ENCODE measurements around the gene CHD9. TPM values are rescaled to one million over a fixed set of nuclear protein-coding genes. Genes with fewer than 3 reads are reported as not detected.

The CHD9 gene
- total RNA-seq, 1 donor from 2014 or later = 77.4 TPM

DNA sequence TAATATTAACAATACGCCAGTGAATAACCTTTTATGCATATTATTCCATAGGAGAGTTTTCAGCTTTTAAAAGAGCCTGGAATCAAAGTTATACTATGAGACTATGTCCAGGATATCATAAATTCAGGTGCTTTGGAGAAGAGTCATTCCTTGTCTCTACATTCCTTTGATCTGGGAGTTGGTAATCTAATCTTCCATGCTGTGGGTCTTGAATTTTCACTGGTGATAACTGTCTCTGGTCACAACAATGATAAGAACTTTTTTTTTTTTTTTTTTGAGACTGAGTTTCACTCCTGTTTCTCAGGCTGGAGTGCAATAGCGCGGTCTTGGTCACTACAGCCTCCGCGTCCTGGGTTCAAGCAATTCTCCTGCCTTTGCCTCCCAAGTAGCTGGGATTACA, 50.8 kb downstream of the CHD9 start:
- no peaks in the 10 kb centered on the region for H3K27me3 Mint-ChIP-seq (ENCODE audit: low read depth, unreplicated experiment)
- H3K9me3 ChIP-seq (ENCODE audit: insufficient read depth, low read depth, low read length) = no peaks in the 10 kb centered on the region
- peaks cover 7% of the 10 kb centered on the region for H3K4me1 ChIP-seq (ENCODE audit: insufficient read depth, low read length)
- no peaks in the 10 kb centered on the region for H3K27me3 ChIP-seq (ENCODE audit: insufficient read depth, low read length)
- peaks cover 5% of the 10 kb centered on the region for H3K36me3 Mint-ChIP-seq (ENCODE audit: low read depth, unreplicated experiment)
- DNase-seq (ENCODE audit: low read depth) (no peak), FAIRE-seq (no peak)
- no peak overlapping the region for H3K4me2 ChIP-seq (ENCODE audit: low read length)
- peaks cover 36% of the 10 kb centered on the region for H3K79me2 ChIP-seq (ENCODE audit: insufficient read depth, low read length)
- H3K4me1 Mint-ChIP-seq (ENCODE audit: low read depth, unreplicated experiment) = peaks cover 19% of the 10 kb centered on the region
- no peak overlapping the region for H3K4me3 Mint-ChIP-seq (ENCODE audit: unreplicated experiment)
- TF ChIP-seq EZH2 (IDR thresholded peaks at IDR 0.05; ENCODE audit: insufficient read depth, low read length) = no peak
- TF ChIP-seq, protein P1, sequence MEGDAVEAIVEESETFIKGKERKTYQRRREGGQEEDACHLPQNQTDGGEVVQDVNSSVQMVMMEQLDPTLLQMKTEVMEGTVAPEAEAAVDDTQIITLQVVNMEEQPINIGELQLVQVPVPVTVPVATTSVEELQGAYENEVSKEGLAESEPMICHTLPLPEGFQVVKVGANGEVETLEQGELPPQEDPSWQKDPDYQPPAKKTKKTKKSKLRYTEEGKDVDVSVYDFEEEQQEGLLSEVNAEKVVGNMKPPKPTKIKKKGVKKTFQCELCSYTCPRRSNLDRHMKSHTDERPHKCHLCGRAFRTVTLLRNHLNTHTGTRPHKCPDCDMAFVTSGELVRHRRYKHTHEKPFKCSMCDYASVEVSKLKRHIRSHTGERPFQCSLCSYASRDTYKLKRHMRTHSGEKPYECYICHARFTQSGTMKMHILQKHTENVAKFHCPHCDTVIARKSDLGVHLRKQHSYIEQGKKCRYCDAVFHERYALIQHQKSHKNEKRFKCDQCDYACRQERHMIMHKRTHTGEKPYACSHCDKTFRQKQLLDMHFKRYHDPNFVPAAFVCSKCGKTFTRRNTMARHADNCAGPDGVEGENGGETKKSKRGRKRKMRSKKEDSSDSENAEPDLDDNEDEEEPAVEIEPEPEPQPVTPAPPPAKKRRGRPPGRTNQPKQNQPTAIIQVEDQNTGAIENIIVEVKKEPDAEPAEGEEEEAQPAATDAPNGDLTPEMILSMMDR (IDR thresholded peaks at IDR 0.05; ENCODE audit: insufficient read depth, low read depth, low read length) = no peak
- H3K27ac ChIP-seq (ENCODE audit: low read depth, low read length) = no peak overlapping the region
- no peak overlapping the region for H3K27ac Mint-ChIP-seq (ENCODE audit: unreplicated experiment)
- H3K9me3 Mint-ChIP-seq (ENCODE audit: unreplicated experiment) = no peaks in the 10 kb centered on the region
- no peaks in the 10 kb centered on the region for H3K36me3 ChIP-seq (ENCODE audit: insufficient read depth, low read length)
- H3K4me3 ChIP-seq (ENCODE audit: insufficient read depth, low read depth, low read length) = no peak overlapping the region
- no peak overlapping the region for H2AFZ ChIP-seq (ENCODE audit: low read depth, low read length)
- no peak overlapping the region for H3K9ac ChIP-seq (ENCODE audit: low read length)
- H4K20me1 ChIP-seq (ENCODE audit: insufficient read depth, low read length) = peaks cover 3% of the 10 kb centered on the region

DNA sequence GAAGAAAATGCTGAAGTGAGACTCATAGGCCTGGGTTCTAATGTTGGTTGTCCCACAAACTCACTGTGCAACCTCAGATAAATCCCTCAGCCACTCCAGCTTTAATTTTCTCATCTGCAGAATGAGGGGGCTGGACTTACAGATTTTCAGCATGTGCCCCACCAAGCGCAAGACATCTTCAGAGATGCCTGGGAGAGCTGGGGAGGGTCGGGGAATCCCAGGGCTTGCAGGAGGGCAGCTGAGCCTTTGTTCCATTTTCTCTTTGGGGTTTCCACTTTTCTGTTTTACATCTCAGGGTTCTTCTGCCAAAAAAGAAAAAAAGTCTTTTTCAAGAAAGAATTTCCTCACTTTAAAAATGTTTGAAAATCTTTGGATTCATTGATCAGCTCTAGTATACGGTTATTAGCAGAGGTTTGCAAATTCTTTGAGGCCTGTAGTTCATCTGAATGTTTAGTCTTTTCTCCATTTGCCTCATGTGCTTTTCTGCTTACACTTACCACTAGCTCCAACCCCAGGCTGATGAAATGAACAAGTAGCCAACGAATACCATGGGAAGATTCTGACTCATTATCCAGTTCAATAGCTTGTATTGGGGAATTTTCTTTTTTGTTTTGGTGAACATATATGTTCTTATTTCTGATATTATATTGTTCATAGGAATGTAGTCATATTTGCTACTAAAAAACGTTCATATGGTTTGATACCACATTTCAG, 56.4 kb downstream of the CHD9 start:
- Histone ChIP-seq H3K4me1 (ENCODE audit: insufficient read depth, low read length) (no peaks in the 10 kb centered on the region), H3K4me3 (ENCODE audit: insufficient read depth, low read depth, low read length) (no peak overlapping the region), H4K20me1 (ENCODE audit: insufficient read depth, low read length) (peaks cover 11% of the 10 kb centered on the region), H3K27ac (ENCODE audit: low read depth, low read length) (no peak overlapping the region), H3K36me3 (ENCODE audit: insufficient read depth, low read length) (no peaks in the 10 kb centered on the region), H3K4me2 (ENCODE audit: low read length) (no peak overlapping the region), H3K27me3 (ENCODE audit: insufficient read depth, low read length) (no peaks in the 10 kb centered on the region), H3K9me3 (ENCODE audit: insufficient read depth, low read depth, low read length) (no peaks in the 10 kb centered on the region), H3K79me2 (ENCODE audit: insufficient read depth, low read length) (peaks cover 23% of the 10 kb centered on the region), H2AFZ (ENCODE audit: low read depth, low read length) (no peak overlapping the region), H3K9ac (ENCODE audit: low read length) (no peak overlapping the region)
- peak overlapping the region; percentile 72 for H3K27ac Mint-ChIP-seq (ENCODE audit: unreplicated experiment)
- peaks cover 2% of the 10 kb centered on the region for H3K36me3 Mint-ChIP-seq (ENCODE audit: low read depth, unreplicated experiment)
- no peak for TF ChIP-seq EZH2 (IDR thresholded peaks at IDR 0.05; ENCODE audit: insufficient read depth, low read length)
- no peak overlapping the region for H3K4me3 Mint-ChIP-seq (ENCODE audit: unreplicated experiment)
- no peaks in the 10 kb centered on the region for H3K27me3 Mint-ChIP-seq (ENCODE audit: low read depth, unreplicated experiment)
- no peaks in the 10 kb centered on the region for H3K9me3 Mint-ChIP-seq (ENCODE audit: unreplicated experiment)
- DNase-seq (ENCODE audit: low read depth) (no peak), FAIRE-seq (no peak)
- peaks cover 21% of the 10 kb centered on the region for H3K4me1 Mint-ChIP-seq (ENCODE audit: low read depth, unreplicated experiment)

DNA sequence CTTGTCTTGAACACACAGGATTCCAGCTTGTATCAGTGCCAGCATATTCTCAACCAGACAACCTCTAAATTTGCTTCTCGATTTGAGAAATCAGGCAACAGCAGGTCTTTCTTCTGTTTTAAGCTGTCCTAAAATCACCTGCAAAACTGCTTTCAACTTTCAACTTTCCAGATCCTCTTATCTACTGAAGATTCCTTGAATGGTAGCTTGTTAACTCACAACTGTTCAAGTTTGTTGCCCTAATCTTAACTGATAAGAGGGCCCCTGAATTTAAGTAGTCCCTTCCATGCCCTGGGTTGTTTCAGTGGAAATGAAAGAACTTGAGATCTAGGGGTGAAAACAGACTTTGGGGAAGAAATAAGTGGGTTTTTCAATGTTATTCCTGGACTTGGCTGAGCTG, 57.2 kb downstream of the CHD9 start:
- no peaks in the 10 kb centered on the region for H3K36me3 Mint-ChIP-seq (ENCODE audit: low read depth, unreplicated experiment)
- Histone ChIP-seq H3K4me2 (ENCODE audit: low read length) (no peak overlapping the region), H3K9ac (ENCODE audit: low read length) (no peak overlapping the region), H3K79me2 (ENCODE audit: insufficient read depth, low read length) (peaks cover 22% of the 10 kb centered on the region), H3K9me3 (ENCODE audit: insufficient read depth, low read depth, low read length) (no peaks in the 10 kb centered on the region), H3K4me3 (ENCODE audit: insufficient read depth, low read depth, low read length) (no peak overlapping the region), H4K20me1 (ENCODE audit: insufficient read depth, low read length) (peaks cover 11% of the 10 kb centered on the region), H3K36me3 (ENCODE audit: insufficient read depth, low read length) (no peaks in the 10 kb centered on the region), H2AFZ (ENCODE audit: low read depth, low read length) (no peak overlapping the region), H3K27me3 (ENCODE audit: insufficient read depth, low read length) (no peaks in the 10 kb centered on the region), H3K4me1 (ENCODE audit: insufficient read depth, low read length) (no peaks in the 10 kb centered on the region), H3K27ac (ENCODE audit: low read depth, low read length) (no peak overlapping the region)
- FAIRE-seq (no peak), DNase-seq (ENCODE audit: low read depth) (no peak)
- TF ChIP-seq, protein P1 (IDR thresholded peaks at IDR 0.05; ENCODE audit: insufficient read depth, low read depth, low read length) = no peak
- TF ChIP-seq EZH2 (IDR thresholded peaks at IDR 0.05; ENCODE audit: insufficient read depth, low read length) = no peak
- no peak overlapping the region for H3K4me3 Mint-ChIP-seq (ENCODE audit: unreplicated experiment)
- peaks cover 19% of the 10 kb centered on the region for H3K4me1 Mint-ChIP-seq (ENCODE audit: low read depth, unreplicated experiment)
- H3K9me3 Mint-ChIP-seq (ENCODE audit: unreplicated experiment) = no peaks in the 10 kb centered on the region
- no peaks in the 10 kb centered on the region for H3K27me3 Mint-ChIP-seq (ENCODE audit: low read depth, unreplicated experiment)
- peak overlapping the region; percentile 7 for H3K27ac Mint-ChIP-seq (ENCODE audit: unreplicated experiment)

All from astrocyte (in vitro differentiated cells and primary cell).